Calu3 (cell line): ENCODE results near the gene ADAM8. TPM values are rescaled to one million over a fixed set of nuclear protein-coding genes. Genes with fewer than 3 reads are reported as not detected.

Source experiments
- BruUV-seq: library from RNA; stranded (reverse); fragments of 400-500 nt; replicated peaks from 2 replicates; lab custom pipeline; 2021; lab: Mats Ljungman, UMichigan
- CTCF ChIA-PET: fragments of 300-600 bp; sonication (Branson Sonifier 250); formaldehyde crosslinking; loops from one replicate; lab custom pipeline; 2022; ENCODE audit warnings: antibody characterized with exemption; lab: Charles Lee
- DNase-seq: peaks from one replicate; pipeline ENCODE4 v3.0.0; 2022
- H3K27ac Mint-ChIP-seq: one replicate; pipeline ENCODE4 v1.8.0; 2022; ENCODE audit warnings: mixed read lengths; ENCODE audit not compliant: unreplicated experiment
- H3K27me3 Mint-ChIP-seq: one replicate; pipeline ENCODE4 v1.8.0; 2022; ENCODE audit warnings: mixed read lengths; ENCODE audit not compliant: unreplicated experiment
- H3K36me3 Mint-ChIP-seq: one replicate; pipeline ENCODE4 v1.8.0; 2022; ENCODE audit warnings: mild to moderate bottlenecking, moderate library complexity, mixed read lengths; ENCODE audit not compliant: insufficient read depth, unreplicated experiment
- H3K4me1 Mint-ChIP-seq: one replicate; pipeline ENCODE4 v1.8.0; 2022; ENCODE audit warnings: mild to moderate bottlenecking, low read depth, mixed read lengths; ENCODE audit not compliant: unreplicated experiment
- H3K4me3 Mint-ChIP-seq: one replicate; pipeline ENCODE4 v1.8.0; 2022; ENCODE audit warnings: mild to moderate bottlenecking, low read depth, moderate library complexity, mixed read lengths; ENCODE audit not compliant: unreplicated experiment
- H3K9me3 Mint-ChIP-seq: one replicate; pipeline ENCODE4 v1.8.0; 2022; ENCODE audit warnings: low read depth, mixed read lengths; ENCODE audit not compliant: unreplicated experiment
- CTCF ChIP-seq: fragments of 200-600 bp; IDR thresholded peaks from one replicate; pipeline ENCODE4 v1.8.0; 2022; ENCODE audit warnings: antibody characterized with exemption; ENCODE audit not compliant: unreplicated experiment
- intact Hi-C: fragments of 100-400 bp; cut with micrococcal nuclease; formaldehyde crosslinking; loops from one replicate; pipeline ENCODE4 v1.10.0; 2022; ENCODE audit not compliant: unreplicated experiment
- total RNA-seq: library from RNA; stranded (reverse); gene quantifications from 2 replicates; pipeline ENCODE4 v1.2.3, GENCODE V29; 2022

Gene ADAM8
- total RNA-seq, 1 experiment from 2014 or later = 40.4 TPM

- Mint-ChIP-seq H3K4me1 (peaks cover 12% of the 10 kb centered on the region), H3K4me3 (no peak overlapping the region), H3K27me3 (no peaks in the 10 kb centered on the region), H3K9me3 (no peaks in the 10 kb centered on the region), H3K27ac (no peak overlapping the region), H3K36me3 (peaks cover 15% of the 10 kb centered on the region)
- no TSS peak for BruUV-seq
- no peak for DNase-seq
- intact Hi-C loops = no loop called here
- CTCF ChIA-PET = no interaction called here
- TF ChIP-seq CTCF = no peak
Observed at GRCh38 chr10:133264461-133264860, 12.2 kb downstream of the ADAM8 start.

GRCh38 chr10:133263674-133264073 lies 13.0 kb downstream of the ADAM8 start:
- peaks cover 22% of the 10 kb centered on the region for H3K36me3 Mint-ChIP-seq
- peaks cover 19% of the 10 kb centered on the region for H3K4me1 Mint-ChIP-seq
- BruUV-seq = no TSS peak
- CTCF ChIA-PET = no interaction called here
- no peaks in the 10 kb centered on the region for H3K9me3 Mint-ChIP-seq
- intact Hi-C loops = no loop called here
- no peak overlapping the region for H3K27ac Mint-ChIP-seq
- no peak overlapping the region for H3K4me3 Mint-ChIP-seq
- no peak for TF ChIP-seq CTCF
- DNase-seq = no peak
- H3K27me3 Mint-ChIP-seq = no peaks in the 10 kb centered on the region

- TF ChIP-seq CTCF = no peak
- Mint-ChIP-seq H3K4me3 (no peak overlapping the region), H3K27ac (no peak overlapping the region), H3K4me1 (peaks cover 19% of the 10 kb centered on the region), H3K27me3 (no peaks in the 10 kb centered on the region), H3K9me3 (no peaks in the 10 kb centered on the region), H3K36me3 (peaks cover 23% of the 10 kb centered on the region)
- BruUV-seq = no TSS peak
- CTCF ChIA-PET = no interaction called here
- no peak for DNase-seq
- intact Hi-C loops = no loop called here
Observed at GRCh38 chr10:133262696-133263095, 14.0 kb downstream of the ADAM8 start.

- Mint-ChIP-seq H3K27me3 (no peaks in the 10 kb centered on the region), H3K36me3 (peaks cover 27% of the 10 kb centered on the region), H3K9me3 (no peaks in the 10 kb centered on the region), H3K27ac (no peak overlapping the region), H3K4me3 (peak overlapping the region; percentile 51), H3K4me1 (peaks cover 19% of the 10 kb centered on the region)
- BruUV-seq = no TSS peak
- intact Hi-C loops = no loop called here
- TF ChIP-seq CTCF = no peak
- DNase-seq = peak; percentile 77
- CTCF ChIA-PET = no interaction called here
Observed at GRCh38 chr10:133261726-133262325, 14.8 kb downstream of the ADAM8 start.
